Nephron progenitor cell (in vitro differentiated cells): ENCODE data around the gene ZNF385D.

ENCODE experiments used
- DNase-seq: peaks from one replicate; pipeline ENCODE4 v3.0.0; 2021
- H3K27ac Mint-ChIP-seq: 2 replicates; pipeline ENCODE4 v1.8.0; 2021; ENCODE audit warnings: mild to moderate bottlenecking, moderate library complexity, mixed read lengths
- H3K27me3 Mint-ChIP-seq: 2 replicates; pipeline ENCODE4 v1.8.0; 2021; ENCODE audit warnings: mild to moderate bottlenecking, low read depth, mixed read lengths; ENCODE audit not compliant: poor library complexity
- H3K36me3 Mint-ChIP-seq: 2 replicates; pipeline ENCODE4 v1.8.0; 2021; ENCODE audit warnings: low read depth, mixed read lengths
- H3K4me1 Mint-ChIP-seq: 2 replicates; pipeline ENCODE4 v1.8.0; 2021; ENCODE audit warnings: mixed read lengths
- H3K4me3 Mint-ChIP-seq: 2 replicates; pipeline ENCODE4 v1.8.0; 2021; ENCODE audit warnings: mild to moderate bottlenecking, moderate library complexity, mixed read lengths
- H3K9me3 Mint-ChIP-seq: 2 replicates; pipeline ENCODE4 v1.8.0; 2021; ENCODE audit warnings: mild to moderate bottlenecking, moderate library complexity, mixed read lengths
- CTCF ChIP-seq: fragments of 200-600 bp; sonication (generic); IDR thresholded peaks from 2 replicates; pipeline ENCODE4 v1.5.0; 2021; ENCODE audit warnings: antibody characterized with exemption

Gene ZNF385D

DNA sequence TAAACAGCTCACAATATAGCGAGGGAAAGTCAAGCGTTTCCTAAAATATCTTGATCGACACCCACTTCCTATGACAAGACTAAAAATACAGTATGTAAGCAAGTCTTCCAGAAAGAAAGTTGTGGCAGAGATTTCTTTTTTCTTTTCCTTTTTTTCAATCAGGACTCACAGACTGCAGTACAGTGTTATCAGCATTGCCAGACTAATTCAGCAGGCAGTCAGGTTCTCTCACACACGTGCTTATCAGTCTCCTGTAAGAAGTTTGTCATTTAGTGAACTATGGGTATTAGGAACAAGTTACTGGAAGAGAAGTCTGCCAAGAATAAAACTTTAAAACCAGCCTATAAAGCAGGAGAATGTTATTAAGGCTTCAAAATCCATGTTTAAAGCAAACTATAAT is 32.8 kb upstream of the ZNF385D start:
- no peak for DNase-seq
- no peak overlapping the region for H3K4me3 Mint-ChIP-seq
- TF ChIP-seq CTCF = no peak

GRCh38 chr3:21781355-21781754 is 30.3 kb upstream of the ZNF385D start:
- Mint-ChIP-seq H3K4me1 (no peaks in the 10 kb centered on the region), H3K9me3 (no peaks in the 10 kb centered on the region), H3K36me3 (no peaks in the 10 kb centered on the region), H3K27ac (no peak overlapping the region), H3K4me3 (no peak overlapping the region), H3K27me3 (peaks cover 4% of the 10 kb centered on the region)
- DNase-seq = no peak
- no peak for TF ChIP-seq CTCF

More for the DNA sequence above, 32.8 kb upstream of the ZNF385D start:
- peaks cover 4% of the 10 kb centered on the region for H3K27me3 Mint-ChIP-seq
- H3K36me3 Mint-ChIP-seq = peaks cover 9% of the 10 kb centered on the region
- H3K9me3 Mint-ChIP-seq = peaks cover 10% of the 10 kb centered on the region
- no peaks in the 10 kb centered on the region for H3K4me1 Mint-ChIP-seq
- no peak overlapping the region for H3K27ac Mint-ChIP-seq

GRCh38 chr3:21779909-21780308 is 28.9 kb upstream of the ZNF385D start:
- DNase-seq = no peak
- TF ChIP-seq CTCF = no peak
- peaks cover 4% of the 10 kb centered on the region for H3K27me3 Mint-ChIP-seq
- no peak overlapping the region for H3K4me3 Mint-ChIP-seq
- no peaks in the 10 kb centered on the region for H3K9me3 Mint-ChIP-seq
- H3K4me1 Mint-ChIP-seq = no peaks in the 10 kb centered on the region
- no peaks in the 10 kb centered on the region for H3K36me3 Mint-ChIP-seq
- H3K27ac Mint-ChIP-seq = no peak overlapping the region

GRCh38 chr3:21778715-21779114 is 27.7 kb upstream of the ZNF385D start:
- no peak for TF ChIP-seq CTCF

GRCh38 chr3:21777821-21778220 is 26.8 kb upstream of the ZNF385D start:
- Mint-ChIP-seq H3K27me3 (no peaks in the 10 kb centered on the region), H3K4me3 (no peak overlapping the region), H3K4me1 (no peaks in the 10 kb centered on the region), H3K9me3 (no peaks in the 10 kb centered on the region), H3K27ac (no peak overlapping the region), H3K36me3 (no peaks in the 10 kb centered on the region)
- no peak for TF ChIP-seq CTCF
- no peak for DNase-seq

More at GRCh38 chr3:21778715-21779114, 27.7 kb upstream of the ZNF385D start:
- DNase-seq = no peak
- H3K4me1 Mint-ChIP-seq = no peaks in the 10 kb centered on the region
- H3K27ac Mint-ChIP-seq = no peak overlapping the region
- no peaks in the 10 kb centered on the region for H3K36me3 Mint-ChIP-seq
- peaks cover 4% of the 10 kb centered on the region for H3K27me3 Mint-ChIP-seq
- H3K4me3 Mint-ChIP-seq = no peak overlapping the region
- H3K9me3 Mint-ChIP-seq = no peaks in the 10 kb centered on the region

DNA sequence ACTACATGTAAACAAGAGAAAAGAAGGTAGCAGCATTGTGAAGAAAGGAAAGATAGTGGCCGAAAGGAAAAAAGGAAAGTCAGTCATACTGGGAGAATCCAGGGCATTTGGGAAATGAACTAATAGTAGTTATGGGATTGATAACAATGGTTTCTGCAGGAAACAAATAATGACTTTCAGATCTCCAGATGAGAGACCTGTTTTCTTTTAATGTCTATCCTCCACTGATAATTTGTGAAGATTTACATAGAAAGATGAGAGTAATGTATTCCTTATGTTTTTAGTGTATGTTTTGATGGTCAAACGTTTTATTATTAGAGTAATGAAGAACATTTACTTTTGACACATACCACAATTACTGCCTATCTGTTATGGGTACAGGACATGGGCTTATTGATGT is 15.0 kb upstream of the ZNF385D start:
- no peaks in the 10 kb centered on the region for H3K4me1 Mint-ChIP-seq
- no peak overlapping the region for H3K27ac Mint-ChIP-seq
- H3K36me3 Mint-ChIP-seq = no peaks in the 10 kb centered on the region

More for the DNA sequence above, 15.0 kb upstream of the ZNF385D start:
- no peak for TF ChIP-seq CTCF
- H3K4me3 Mint-ChIP-seq = no peak overlapping the region
- DNase-seq = no peak
- no peaks in the 10 kb centered on the region for H3K9me3 Mint-ChIP-seq
- no peaks in the 10 kb centered on the region for H3K27me3 Mint-ChIP-seq
